Measurements from ENCODE around the gene SLC26A1. TPM values are rescaled to one million over a fixed set of nuclear protein-coding genes. Genes with fewer than 3 reads are reported as not detected.

Gene SLC26A1
- total RNA-seq, 4 donors from 2014 or later = 0.30 TPM; not detected in 3

DNA sequence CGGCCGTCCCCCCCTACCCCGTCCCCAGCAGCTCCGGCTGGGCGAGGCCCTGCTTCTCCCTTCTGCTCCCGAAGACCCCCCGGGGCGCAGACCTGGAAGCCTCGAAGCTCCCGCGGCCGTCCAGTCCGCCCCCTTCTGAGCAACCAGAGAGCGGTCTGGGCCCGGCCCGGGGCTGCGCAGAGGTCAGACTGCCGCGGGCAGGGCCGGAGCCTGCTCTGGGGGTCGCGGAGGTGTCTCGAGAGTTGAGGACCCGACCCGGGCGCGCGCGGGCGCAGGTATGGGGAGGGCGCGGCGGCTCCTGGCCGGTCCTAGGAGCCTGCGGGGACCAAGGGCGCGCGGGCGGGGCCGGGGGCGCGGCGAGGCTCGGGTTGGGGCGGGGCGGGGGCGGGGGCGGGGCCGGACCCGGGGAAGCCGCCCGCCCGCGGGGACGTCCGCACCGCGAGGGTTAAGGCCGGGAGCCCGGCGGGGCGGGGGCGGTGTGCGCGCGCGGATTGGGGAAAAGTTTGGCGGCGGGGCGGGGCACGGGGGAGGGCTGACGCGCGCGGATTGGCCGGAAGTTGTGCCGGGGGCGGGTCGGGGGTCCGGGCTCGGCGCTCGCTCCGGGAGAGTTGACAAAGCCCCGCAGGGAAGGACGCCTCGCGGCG lies 17.9 kb upstream of the SLC26A1 start, which contains the start of gene FGFRL1:
Gene FGFRL1, plus strand, starts transcription at position 605 of the 644 bp plus-strand sequence. CDS start 860 bp downstream, outside the sequence.
- WGBS = no CpG with 5 or more reads among the region's 89 CpGs
- H3K9me3 ChIP-seq = no peaks in the 10 kb centered on the region

DNA sequence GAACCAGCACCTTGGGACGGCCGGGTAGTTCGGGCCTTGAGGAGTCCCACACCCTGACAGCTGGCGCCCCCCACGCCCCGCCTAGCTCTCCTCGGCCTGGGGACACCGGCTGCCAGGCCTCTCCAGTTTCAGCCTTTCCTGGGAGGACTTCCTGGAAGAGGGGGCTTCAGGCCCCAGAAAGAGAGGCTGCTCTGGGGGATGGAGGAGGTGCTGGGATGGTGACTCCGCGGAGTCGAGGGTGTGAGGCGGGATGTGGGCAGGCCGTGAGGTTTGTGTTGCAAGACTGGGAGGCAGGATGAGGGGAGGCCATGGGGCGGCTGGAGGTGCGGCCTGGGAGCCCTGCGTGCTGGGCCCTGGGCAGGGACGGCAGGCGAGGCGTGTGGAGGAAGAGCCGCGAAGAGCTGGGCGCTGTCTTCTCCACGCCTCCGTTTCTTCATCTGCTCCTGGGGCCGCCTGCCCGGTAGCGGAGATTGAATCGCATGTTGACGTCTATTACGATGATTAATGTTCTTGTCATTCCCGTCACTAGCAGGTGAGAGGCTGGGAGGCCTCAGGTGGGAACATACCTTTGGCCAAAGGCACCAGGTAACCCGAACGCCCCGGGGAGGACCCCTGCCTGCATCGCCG lies 17.3 kb upstream of the SLC26A1 start:
- DNase-seq (ENCODE audit: low spot score in 2 of 2) = peak in 1 of 2 donors; percentile 91
- Histone ChIP-seq H3K4me3 (peak overlapping the region; percentile 65), H3K4me1 (peaks cover 31% of the 10 kb centered on the region), H3K27me3 (peaks cover 19% of the 10 kb centered on the region), H3K9me3 (no peaks in the 10 kb centered on the region), H3K36me3 (no peaks in the 10 kb centered on the region), H3K27ac (peak overlapping the region; percentile 85)
- no peak for TF ChIP-seq POLR2A (IDR thresholded peaks at IDR 0.05)
- WGBS = 1% methylated on average over 24 of the region's 36 CpGs

More for the DNA sequence above, 17.9 kb upstream of the SLC26A1 start, which contains the start of gene FGFRL1:
- Histone ChIP-seq H3K27me3 (peaks cover 13% of the 10 kb centered on the region), H3K4me3 (peak within 1 kb of the TSS; percentile 65), H3K36me3 (no peaks in the 10 kb centered on the region), H3K27ac (peak within 1 kb of the TSS; percentile 85), H3K4me1 (peaks cover 31% of the 10 kb centered on the region)
- TF ChIP-seq, protein P1, sequence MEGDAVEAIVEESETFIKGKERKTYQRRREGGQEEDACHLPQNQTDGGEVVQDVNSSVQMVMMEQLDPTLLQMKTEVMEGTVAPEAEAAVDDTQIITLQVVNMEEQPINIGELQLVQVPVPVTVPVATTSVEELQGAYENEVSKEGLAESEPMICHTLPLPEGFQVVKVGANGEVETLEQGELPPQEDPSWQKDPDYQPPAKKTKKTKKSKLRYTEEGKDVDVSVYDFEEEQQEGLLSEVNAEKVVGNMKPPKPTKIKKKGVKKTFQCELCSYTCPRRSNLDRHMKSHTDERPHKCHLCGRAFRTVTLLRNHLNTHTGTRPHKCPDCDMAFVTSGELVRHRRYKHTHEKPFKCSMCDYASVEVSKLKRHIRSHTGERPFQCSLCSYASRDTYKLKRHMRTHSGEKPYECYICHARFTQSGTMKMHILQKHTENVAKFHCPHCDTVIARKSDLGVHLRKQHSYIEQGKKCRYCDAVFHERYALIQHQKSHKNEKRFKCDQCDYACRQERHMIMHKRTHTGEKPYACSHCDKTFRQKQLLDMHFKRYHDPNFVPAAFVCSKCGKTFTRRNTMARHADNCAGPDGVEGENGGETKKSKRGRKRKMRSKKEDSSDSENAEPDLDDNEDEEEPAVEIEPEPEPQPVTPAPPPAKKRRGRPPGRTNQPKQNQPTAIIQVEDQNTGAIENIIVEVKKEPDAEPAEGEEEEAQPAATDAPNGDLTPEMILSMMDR (IDR thresholded peaks at IDR 0.05) = no peak
- TF ChIP-seq POLR2A (IDR thresholded peaks at IDR 0.05) = no peak
- TF ChIP-seq POLR2AphosphoS5 (IDR thresholded peaks at IDR 0.05) = no peak
- TF ChIP-seq EP300 (IDR thresholded peaks at IDR 0.05) = no peak
- DNase-seq (ENCODE audit: low spot score in 2 of 2) = peak; percentile 96

DNA sequence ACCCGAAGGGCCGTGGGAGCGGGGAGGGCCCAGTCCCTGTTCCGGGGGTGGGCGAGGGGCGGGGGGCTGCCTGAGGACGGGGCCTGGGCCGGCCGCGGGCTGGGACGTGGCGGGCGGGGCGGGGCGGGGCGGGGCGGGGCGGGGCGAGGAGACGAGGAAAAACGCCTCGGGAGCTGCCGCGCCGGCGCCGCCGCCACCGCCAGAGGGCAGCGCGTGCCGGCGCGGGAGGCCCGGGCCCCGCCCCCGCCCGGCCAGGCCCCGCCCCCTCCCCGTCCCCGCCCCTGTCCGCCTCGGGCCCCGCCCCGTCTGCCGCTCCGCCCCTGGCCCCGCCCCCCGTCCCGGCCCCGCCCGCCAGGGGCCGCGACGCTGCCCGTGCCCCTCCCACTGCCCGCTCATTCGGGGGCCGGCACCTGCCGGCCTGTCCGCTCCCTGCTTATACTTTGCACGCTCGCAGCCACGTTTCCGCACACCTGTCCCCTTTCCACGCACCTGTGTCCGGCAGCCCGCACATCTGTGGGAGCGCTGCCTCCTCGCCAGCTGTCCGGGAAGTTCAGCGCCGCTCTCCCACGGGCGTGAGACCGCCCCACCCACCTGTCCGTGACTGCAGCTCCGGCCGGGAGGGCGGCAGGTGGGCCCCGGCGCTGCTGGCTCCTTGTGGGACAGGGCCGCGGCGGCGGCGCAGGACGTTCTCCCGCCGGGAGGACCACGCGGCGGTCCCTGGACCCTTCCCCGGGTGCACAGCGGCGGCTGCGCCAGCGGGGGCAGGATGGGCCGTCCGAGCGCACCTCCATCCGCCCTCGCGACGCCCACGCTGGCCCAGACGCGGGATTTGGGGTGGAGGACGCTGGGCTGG lies 16.6 kb upstream of the SLC26A1 start:
- Histone ChIP-seq H3K27me3 (peaks cover 27% of the 10 kb centered on the region), H3K27ac (peak overlapping the region; percentile 85), H3K4me1 (peaks cover 31% of the 10 kb centered on the region), H3K9me3 (no peaks in the 10 kb centered on the region), H3K4me3 (peak overlapping the region; percentile 65), H3K36me3 (no peaks in the 10 kb centered on the region)
- WGBS = 0% methylated on average over 12 of the region's 109 CpGs
- DNase-seq (ENCODE audit: low spot score in 2 of 2) = no peak
- TF ChIP-seq POLR2AphosphoS5 (IDR thresholded peaks at IDR 0.05) = no peak
- TF ChIP-seq, protein P1 (IDR thresholded peaks at IDR 0.05) = peak in 1 of 2 donors; percentile 17

DNA sequence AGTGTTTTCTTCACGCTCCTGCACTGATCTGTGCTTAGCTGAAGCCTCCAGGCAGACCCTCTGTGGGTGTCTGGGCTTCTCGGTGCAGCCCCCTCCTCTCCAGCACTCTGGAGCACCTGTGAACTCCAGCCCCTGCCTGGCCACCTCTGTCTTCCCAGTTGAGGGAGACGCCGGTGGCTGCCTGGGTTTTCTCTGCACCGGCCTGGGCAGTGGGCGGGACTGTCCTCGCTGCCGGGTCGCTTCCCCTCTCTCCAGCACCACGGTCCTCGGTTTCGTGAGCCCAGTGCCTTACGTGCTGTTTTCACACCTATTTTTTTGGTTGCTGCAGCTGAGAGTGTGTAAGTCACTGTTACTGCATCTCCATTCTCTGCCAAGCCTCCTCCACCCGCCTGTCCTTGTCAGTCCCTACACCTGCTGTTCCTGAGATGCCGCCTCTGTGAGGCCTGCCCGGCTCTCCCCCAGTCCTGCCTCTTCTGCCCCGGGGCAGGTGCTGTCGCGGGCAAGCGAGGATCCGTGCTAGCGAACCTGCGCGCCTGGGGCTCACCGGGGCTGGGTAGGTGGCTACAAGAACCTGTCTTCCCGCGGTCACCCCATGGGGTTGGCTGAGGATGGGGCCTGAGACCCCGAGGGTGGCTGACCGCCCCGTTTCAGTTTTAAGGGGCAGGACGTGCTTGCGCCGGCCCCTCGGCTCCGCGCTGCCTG lies 15.8 kb upstream of the SLC26A1 start:
- Histone ChIP-seq H3K27ac (no peak overlapping the region), H3K4me3 (peak overlapping the region; percentile 65), H3K27me3 (peaks cover 34% of the 10 kb centered on the region), H3K9me3 (no peaks in the 10 kb centered on the region), H3K36me3 (no peaks in the 10 kb centered on the region), H3K4me1 (peaks cover 31% of the 10 kb centered on the region)
- DNase-seq (ENCODE audit: low spot score in 2 of 2) = no peak
- TF ChIP-seq, protein P1 (IDR thresholded peaks at IDR 0.05) = no peak
- TF ChIP-seq POLR2AphosphoS5 (IDR thresholded peaks at IDR 0.05) (no peak), POLR2A (IDR thresholded peaks at IDR 0.05) (no peak), EP300 (IDR thresholded peaks at IDR 0.05) (no peak)
- 1% methylated on average over 24 of the region's 36 CpGs for WGBS

DNA sequence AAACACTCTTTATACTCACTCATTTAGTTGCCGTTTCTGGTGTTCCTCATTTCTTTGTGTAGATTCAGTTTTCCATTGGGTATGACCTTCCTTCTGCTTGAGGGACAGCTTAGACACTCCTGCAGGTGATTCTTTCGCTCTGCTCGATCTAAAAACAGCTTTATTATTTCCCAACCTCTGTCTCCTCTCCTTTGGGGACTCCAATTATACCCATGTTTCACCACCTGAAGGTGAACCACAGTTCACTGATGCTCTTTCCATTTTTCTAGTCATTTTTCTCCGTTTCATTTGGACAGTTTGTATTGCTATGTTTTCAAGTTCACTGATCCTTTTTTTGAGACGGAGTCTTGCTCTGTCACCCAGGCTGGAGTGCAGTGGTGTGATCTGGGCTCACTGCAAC lies 13.7 kb upstream of the SLC26A1 start:
- H3K4me3 ChIP-seq = no peak overlapping the region
- DNase-seq (ENCODE audit: low spot score in 2 of 2) = no peak
- TF ChIP-seq POLR2A (IDR thresholded peaks at IDR 0.05) = no peak
- H3K27me3 ChIP-seq = peaks cover 56% of the 10 kb centered on the region
- peaks cover 39% of the 10 kb centered on the region for H3K4me1 ChIP-seq
- no peaks in the 10 kb centered on the region for H3K9me3 ChIP-seq
- H3K36me3 ChIP-seq = no peaks in the 10 kb centered on the region
- 92% methylated on average over 5 of the region's 5 CpGs for WGBS
- no peak overlapping the region for H3K27ac ChIP-seq

All from suprapubic skin (tissue), 4 donors.